ENCODE data around the gene ASB10.

DNA sequence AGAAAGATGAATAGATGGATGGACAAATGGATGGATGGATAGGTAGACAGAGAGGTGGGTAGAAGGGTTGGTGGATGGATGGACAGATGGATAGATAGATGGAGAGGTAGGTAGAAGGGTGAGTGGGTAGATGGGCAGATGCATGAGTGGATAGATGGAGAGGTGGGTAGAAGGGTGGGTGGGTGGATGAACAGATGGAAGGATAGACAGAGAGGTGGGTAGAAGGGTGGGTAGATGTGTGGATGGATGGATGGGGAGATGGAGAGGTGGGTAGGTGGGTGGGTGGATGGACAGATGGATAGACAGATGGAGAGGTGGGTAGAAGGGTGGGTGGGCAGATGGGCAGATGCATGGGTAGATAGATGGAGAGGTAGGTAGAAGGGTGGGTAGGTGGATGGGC is 10.9 kb upstream of the ASB10 start:
- TF ChIP-seq POLR2A (IDR thresholded peaks at IDR 0.05; ENCODE audit: low read depth, low read length), result no peak
- no peak for TF ChIP-seq CEBPB (IDR thresholded peaks at IDR 0.05; ENCODE audit: low read depth, low read length)
- TF ChIP-seq, protein P1, sequence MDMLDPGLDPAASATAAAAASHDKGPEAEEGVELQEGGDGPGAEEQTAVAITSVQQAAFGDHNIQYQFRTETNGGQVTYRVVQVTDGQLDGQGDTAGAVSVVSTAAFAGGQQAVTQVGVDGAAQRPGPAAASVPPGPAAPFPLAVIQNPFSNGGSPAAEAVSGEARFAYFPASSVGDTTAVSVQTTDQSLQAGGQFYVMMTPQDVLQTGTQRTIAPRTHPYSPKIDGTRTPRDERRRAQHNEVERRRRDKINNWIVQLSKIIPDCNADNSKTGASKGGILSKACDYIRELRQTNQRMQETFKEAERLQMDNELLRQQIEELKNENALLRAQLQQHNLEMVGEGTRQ (IDR thresholded peaks at IDR 0.05; ENCODE audit: low read depth, low read length), result no peak
- no peak for TF ChIP-seq CHD1 (IDR thresholded peaks at IDR 0.05; ENCODE audit: low read depth, low read length)
- no peak for TF ChIP-seq SMC3 (IDR thresholded peaks at IDR 0.05; ENCODE audit: low read depth, low read length)
- no peak for TF ChIP-seq RCOR1 (IDR thresholded peaks at IDR 0.05; ENCODE audit: insufficient replicate concordance, low read length)
- TF ChIP-seq, protein P2, sequence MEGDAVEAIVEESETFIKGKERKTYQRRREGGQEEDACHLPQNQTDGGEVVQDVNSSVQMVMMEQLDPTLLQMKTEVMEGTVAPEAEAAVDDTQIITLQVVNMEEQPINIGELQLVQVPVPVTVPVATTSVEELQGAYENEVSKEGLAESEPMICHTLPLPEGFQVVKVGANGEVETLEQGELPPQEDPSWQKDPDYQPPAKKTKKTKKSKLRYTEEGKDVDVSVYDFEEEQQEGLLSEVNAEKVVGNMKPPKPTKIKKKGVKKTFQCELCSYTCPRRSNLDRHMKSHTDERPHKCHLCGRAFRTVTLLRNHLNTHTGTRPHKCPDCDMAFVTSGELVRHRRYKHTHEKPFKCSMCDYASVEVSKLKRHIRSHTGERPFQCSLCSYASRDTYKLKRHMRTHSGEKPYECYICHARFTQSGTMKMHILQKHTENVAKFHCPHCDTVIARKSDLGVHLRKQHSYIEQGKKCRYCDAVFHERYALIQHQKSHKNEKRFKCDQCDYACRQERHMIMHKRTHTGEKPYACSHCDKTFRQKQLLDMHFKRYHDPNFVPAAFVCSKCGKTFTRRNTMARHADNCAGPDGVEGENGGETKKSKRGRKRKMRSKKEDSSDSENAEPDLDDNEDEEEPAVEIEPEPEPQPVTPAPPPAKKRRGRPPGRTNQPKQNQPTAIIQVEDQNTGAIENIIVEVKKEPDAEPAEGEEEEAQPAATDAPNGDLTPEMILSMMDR (conservative IDR thresholded peaks at IDR 0.05; ENCODE audit: low read depth, low read length), result no peak
- no peak for TF ChIP-seq RAD21 (IDR thresholded peaks at IDR 0.05; ENCODE audit: low read length)
- no peak for TF ChIP-seq MXI1 (IDR thresholded peaks at IDR 0.05; ENCODE audit: borderline replicate concordance, low read depth, low read length)
- no peak for TF ChIP-seq BHLHE40 (IDR thresholded peaks at IDR 0.05; ENCODE audit: low read depth, low read length)
- TF ChIP-seq MAZ (IDR thresholded peaks at IDR 0.05; ENCODE audit: borderline replicate concordance, low read depth, low read length), result no peak
- TF ChIP-seq RFX5 (IDR thresholded peaks at IDR 0.05; ENCODE audit: low read depth, low read length), result no peak

Data from IMR-90 (cell line).